ENCODE data around the gene SDC3.
A peak's percentile ranks its signal among the peaks of the same experiment; 100 is the strongest.

Gene SDC3

GRCh38 chr1:30898031-30898815, 10.3 kb downstream of the SDC3 start:
- Histone ChIP-seq H3K27ac (ENCODE audit: insufficient read depth, low read depth, low read length, poor library complexity, severe bottlenecking) (no peak overlapping the region), H3K4me3 (ENCODE audit: insufficient read depth, low read depth, low read length) (no peak overlapping the region), H3K36me3 (ENCODE audit: control insufficient read depth, insufficient read depth, low read length) (no peaks in the 10 kb centered on the region), H3K4me1 (ENCODE audit: control insufficient read depth, insufficient read depth, low read length) (peaks cover 35% of the 10 kb centered on the region), H3K27me3 (ENCODE audit: control insufficient read depth, insufficient read depth, low read length, poor library complexity, severe bottlenecking) (no peaks in the 10 kb centered on the region), H3K9me3 (ENCODE audit: control insufficient read depth, low read length) (no peaks in the 10 kb centered on the region)
- WGBS, 2 experiments: 91 to 94% methylated on average over 10 of the region's 10 CpGs

- peaks cover 31% of the 10 kb centered on the region for H3K4me1 ChIP-seq (ENCODE audit: control insufficient read depth, insufficient read depth, low read length)
- no peaks in the 10 kb centered on the region for H3K36me3 ChIP-seq (ENCODE audit: control insufficient read depth, insufficient read depth, low read length)
- H3K4me3 ChIP-seq (ENCODE audit: insufficient read depth, low read depth, low read length): no peak overlapping the region
- no peaks in the 10 kb centered on the region for H3K27me3 ChIP-seq (ENCODE audit: control insufficient read depth, insufficient read depth, low read length, poor library complexity, severe bottlenecking)
- no peaks in the 10 kb centered on the region for H3K9me3 ChIP-seq (ENCODE audit: control insufficient read depth, low read length)
- 92 to 97% methylated on average over 2 of the region's 2 CpGs for WGBS, 2 experiments
- H3K27ac ChIP-seq (ENCODE audit: insufficient read depth, low read depth, low read length, poor library complexity, severe bottlenecking): no peak overlapping the region
These were observed 11.7 kb downstream of the SDC3 start for GRCh38 chr1:30896905-30897304.

GRCh38 chr1:30895944-30896660, 12.5 kb downstream of the SDC3 start:
- Histone ChIP-seq H3K9me3 (ENCODE audit: control insufficient read depth, low read length) (no peaks in the 10 kb centered on the region), H3K27ac (ENCODE audit: insufficient read depth, low read depth, low read length, poor library complexity, severe bottlenecking) (no peak overlapping the region), H3K4me3 (ENCODE audit: insufficient read depth, low read depth, low read length) (no peak overlapping the region), H3K4me1 (ENCODE audit: control insufficient read depth, insufficient read depth, low read length) (peaks cover 30% of the 10 kb centered on the region), H3K36me3 (ENCODE audit: control insufficient read depth, insufficient read depth, low read length) (no peaks in the 10 kb centered on the region), H3K27me3 (ENCODE audit: control insufficient read depth, insufficient read depth, low read length, poor library complexity, severe bottlenecking) (no peaks in the 10 kb centered on the region)
- 54% methylated on average over 6 of the region's 6 CpGs for WGBS, 2 experiments

GRCh38 chr1:30895382-30895943, 13.1 kb downstream of the SDC3 start:
- no peaks in the 10 kb centered on the region for H3K36me3 ChIP-seq (ENCODE audit: control insufficient read depth, insufficient read depth, low read length)
- 67 to 71% methylated on average over 6 of the region's 6 CpGs for WGBS, 2 experiments
- no peaks in the 10 kb centered on the region for H3K9me3 ChIP-seq (ENCODE audit: control insufficient read depth, low read length)
- no peaks in the 10 kb centered on the region for H3K27me3 ChIP-seq (ENCODE audit: control insufficient read depth, insufficient read depth, low read length, poor library complexity, severe bottlenecking)
- peaks cover 30% of the 10 kb centered on the region for H3K4me1 ChIP-seq (ENCODE audit: control insufficient read depth, insufficient read depth, low read length)
- no peak overlapping the region for H3K4me3 ChIP-seq (ENCODE audit: insufficient read depth, low read depth, low read length)
- H3K27ac ChIP-seq (ENCODE audit: insufficient read depth, low read depth, low read length, poor library complexity, severe bottlenecking): no peak overlapping the region

- no peak overlapping the region for H3K4me3 ChIP-seq (ENCODE audit: insufficient read depth, low read depth, low read length)
- no peaks in the 10 kb centered on the region for H3K27me3 ChIP-seq (ENCODE audit: control insufficient read depth, insufficient read depth, low read length, poor library complexity, severe bottlenecking)
- no peak overlapping the region for H3K27ac ChIP-seq (ENCODE audit: insufficient read depth, low read depth, low read length, poor library complexity, severe bottlenecking)
- no peaks in the 10 kb centered on the region for H3K9me3 ChIP-seq (ENCODE audit: control insufficient read depth, low read length)
- H3K4me1 ChIP-seq (ENCODE audit: control insufficient read depth, insufficient read depth, low read length): peaks cover 30% of the 10 kb centered on the region
- H3K36me3 ChIP-seq (ENCODE audit: control insufficient read depth, insufficient read depth, low read length): no peaks in the 10 kb centered on the region
- WGBS, 2 experiments: 81 to 82% methylated on average over 7 of the region's 7 CpGs
These were observed 14.0 kb downstream of the SDC3 start for GRCh38 chr1:30894508-30894973.

- WGBS, 2 experiments: 72 to 73% methylated on average over 8 to 9 of the region's 9 CpGs
- H3K4me3 ChIP-seq (ENCODE audit: insufficient read depth, low read depth, low read length): no peak overlapping the region
- H3K27me3 ChIP-seq (ENCODE audit: control insufficient read depth, insufficient read depth, low read length, poor library complexity, severe bottlenecking): no peaks in the 10 kb centered on the region
- peaks cover 32% of the 10 kb centered on the region for H3K4me1 ChIP-seq (ENCODE audit: control insufficient read depth, insufficient read depth, low read length)
- H3K36me3 ChIP-seq (ENCODE audit: control insufficient read depth, insufficient read depth, low read length): no peaks in the 10 kb centered on the region
- H3K27ac ChIP-seq (ENCODE audit: insufficient read depth, low read depth, low read length, poor library complexity, severe bottlenecking): peak overlapping the region; percentile 11
- no peaks in the 10 kb centered on the region for H3K9me3 ChIP-seq (ENCODE audit: control insufficient read depth, low read length)
These were observed 14.6 kb downstream of the SDC3 start for GRCh38 chr1:30893776-30894507.

GRCh38 chr1:30892671-30893073, 15.9 kb downstream of the SDC3 start:
- WGBS, 2 experiments: 90 to 93% methylated on average over 6 of the region's 6 CpGs

GRCh38 chr1:30891227-30891552, 17.4 kb downstream of the SDC3 start:
- 87 to 94% methylated on average over 5 of the region's 5 CpGs for WGBS, 2 experiments

More at GRCh38 chr1:30892671-30893073, 15.9 kb downstream of the SDC3 start:
- no peaks in the 10 kb centered on the region for H3K27me3 ChIP-seq (ENCODE audit: control insufficient read depth, insufficient read depth, low read length, poor library complexity, severe bottlenecking)
- H3K4me3 ChIP-seq (ENCODE audit: insufficient read depth, low read depth, low read length): no peak overlapping the region
- H3K4me1 ChIP-seq (ENCODE audit: control insufficient read depth, insufficient read depth, low read length): peaks cover 45% of the 10 kb centered on the region
- no peak overlapping the region for H3K27ac ChIP-seq (ENCODE audit: insufficient read depth, low read depth, low read length, poor library complexity, severe bottlenecking)
- no peaks in the 10 kb centered on the region for H3K36me3 ChIP-seq (ENCODE audit: control insufficient read depth, insufficient read depth, low read length)
- no peaks in the 10 kb centered on the region for H3K9me3 ChIP-seq (ENCODE audit: control insufficient read depth, low read length)

GRCh38 chr1:30890502-30891226, 17.9 kb downstream of the SDC3 start:
- 89 to 91% methylated on average over 9 to 10 of the region's 10 CpGs for WGBS, 2 experiments
- Histone ChIP-seq H3K9me3 (ENCODE audit: control insufficient read depth, low read length) (no peaks in the 10 kb centered on the region), H3K27me3 (ENCODE audit: control insufficient read depth, insufficient read depth, low read length, poor library complexity, severe bottlenecking) (no peaks in the 10 kb centered on the region), H3K27ac (ENCODE audit: insufficient read depth, low read depth, low read length, poor library complexity, severe bottlenecking) (no peak overlapping the region), H3K36me3 (ENCODE audit: control insufficient read depth, insufficient read depth, low read length) (no peaks in the 10 kb centered on the region), H3K4me1 (ENCODE audit: control insufficient read depth, insufficient read depth, low read length) (peaks cover 34% of the 10 kb centered on the region), H3K4me3 (ENCODE audit: insufficient read depth, low read depth, low read length) (no peak overlapping the region)

More at GRCh38 chr1:30891227-30891552, 17.4 kb downstream of the SDC3 start:
- Histone ChIP-seq H3K27me3 (ENCODE audit: control insufficient read depth, insufficient read depth, low read length, poor library complexity, severe bottlenecking) (no peaks in the 10 kb centered on the region), H3K36me3 (ENCODE audit: control insufficient read depth, insufficient read depth, low read length) (no peaks in the 10 kb centered on the region), H3K9me3 (ENCODE audit: control insufficient read depth, low read length) (no peaks in the 10 kb centered on the region), H3K27ac (ENCODE audit: insufficient read depth, low read depth, low read length, poor library complexity, severe bottlenecking) (no peak overlapping the region), H3K4me3 (ENCODE audit: insufficient read depth, low read depth, low read length) (no peak overlapping the region), H3K4me1 (ENCODE audit: control insufficient read depth, insufficient read depth, low read length) (peaks cover 39% of the 10 kb centered on the region)

Measured in ectodermal cell (in vitro differentiated cells).